ENCODE data around the gene SLC44A2. TPM values are rescaled to one million over a fixed set of nuclear protein-coding genes. Genes with fewer than 3 reads are reported as not detected.

SLC44A2 gene
- total RNA-seq, 1 donor from 2014 or later: 129 TPM

GRCh38 chr19:10615429-10616023, 9.8 kb upstream of the SLC44A2 start:
- intact Hi-C loops (cut with micrococcal nuclease): no loop called here

GRCh38 chr19:10617409-10618121, 7.8 kb upstream of the SLC44A2 start:
- intact Hi-C loops (cut with micrococcal nuclease): no loop called here

GRCh38 chr19:10618846-10619245, 6.5 kb upstream of the SLC44A2 start:
- intact Hi-C loops (cut with micrococcal nuclease): no loop called here

GRCh38 chr19:10620786-10621185, 4.6 kb upstream of the SLC44A2 start:
- intact Hi-C loops (cut with micrococcal nuclease): no loop called here

- intact Hi-C loops (cut with micrococcal nuclease): no loop called here
Observed at GRCh38 chr19:10621966-10622365, 3.4 kb upstream of the SLC44A2 start.

GRCh38 chr19:10624585-10624984, 768 bp upstream of the SLC44A2 start:
- intact Hi-C loops (cut with micrococcal nuclease): no loop called here

GRCh38 chr19:10625762-10626138, 397 bp downstream of the SLC44A2 start:
- intact Hi-C loops (cut with micrococcal nuclease): no loop called here

GRCh38 chr19:10631874-10632273, 6.5 kb downstream of the SLC44A2 start:
- intact Hi-C loops (cut with micrococcal nuclease): no loop called here

- intact Hi-C loops (cut with micrococcal nuclease): no loop called here
Observed at GRCh38 chr19:10634430-10634829, 9.1 kb downstream of the SLC44A2 start.

GRCh38 chr19:10634963-10635362, 9.6 kb downstream of the SLC44A2 start:
- intact Hi-C loops (cut with micrococcal nuclease): no loop called here

GRCh38 chr19:10636304-10636972, 11.1 kb downstream of the SLC44A2 start:
- intact Hi-C loops (cut with micrococcal nuclease): no loop called here

GRCh38 chr19:10637894-10638293, 12.5 kb downstream of the SLC44A2 start:
- intact Hi-C loops (cut with micrococcal nuclease): no loop called here

- intact Hi-C loops (cut with micrococcal nuclease): no loop called here
Observed at GRCh38 chr19:10639836-10640235, 14.5 kb downstream of the SLC44A2 start.

GRCh38 chr19:10640361-10640760, 15.0 kb downstream of the SLC44A2 start:
- intact Hi-C loops (cut with micrococcal nuclease): no loop called here

- intact Hi-C loops (cut with micrococcal nuclease): no loop called here
Observed at GRCh38 chr19:10641248-10641647, 15.9 kb downstream of the SLC44A2 start.

GRCh38 chr19:10642473-10643171, 17.3 kb downstream of the SLC44A2 start:
- intact Hi-C loops (cut with micrococcal nuclease): no loop called here

GRCh38 chr19:10643172-10643967, 18.0 kb downstream of the SLC44A2 start:
- intact Hi-C loops (cut with micrococcal nuclease): no loop called here

GRCh38 chr19:10643968-10644259, 18.6 kb downstream of the SLC44A2 start:
- intact Hi-C loops (cut with micrococcal nuclease): loop anchor here (1.0 kb wide), 1 partner anchor 63 kb away; no protein-coding TSS in a partner anchor

GRCh38 chr19:10644260-10645007, 19.1 kb downstream of the SLC44A2 start:
- intact Hi-C loops (cut with micrococcal nuclease): loop anchor here (1.0 kb wide), 1 partner anchor 63 kb away; no protein-coding TSS in a partner anchor

GRCh38 chr19:10646456-10647159, 21.3 kb downstream of the SLC44A2 start:
- intact Hi-C loops (cut with micrococcal nuclease): no loop called here
